H1 (cell line): Measurements from ENCODE around the gene TMPRSS9. TPM values are rescaled to one million over a fixed set of nuclear protein-coding genes. Genes with fewer than 3 reads are reported as not detected.

Experiments used
- CTCF ChIA-PET: fragments of 300-600 bp; sonication (Branson Sonifier 250); formaldehyde crosslinking; loops from one replicate; lab custom pipeline; 2021; ENCODE audit not compliant: partially characterized antibody; lab: Charles Lee
- POLR2A ChIA-PET: fragments of 300-600 bp; sonication (Branson Sonifier 250); formaldehyde crosslinking; loops from one replicate; lab custom pipeline; 2021; ENCODE audit warnings: inconsistent platforms; ENCODE audit not compliant: partially characterized antibody; lab: Charles Lee
- DNase-seq, 2 experiments: peaks; one replicate each; pipeline versions ENCODE4 v3.0.0 to v3.0.0-alpha.2; 2010 to 2022; ENCODE audit warnings: low spot score in 2 of 2, low read depth in 1 of 2, mixed read lengths in 1 of 2
- FAIRE-seq: peaks from 2 replicates; lab custom pipeline; 2011; peaks lifted over from hg19 to GRCh38; lab: Jason Lieb, UNC
- H2AFZ ChIP-seq: 2 replicates; pipeline ENCODE4 v1.8.1; 2012; ENCODE audit warnings: low read length, inconsistent platforms
- H2AK5ac ChIP-seq: 2 replicates; pipeline ENCODE4 v1.6.1; 2013; ENCODE audit warnings: low read depth, low read length
- H2BK120ac ChIP-seq: replicated peaks from 2 replicates; pipeline ENCODE3; 2013; ENCODE audit warnings: low read depth, low read length, inconsistent platforms
- H2BK12ac ChIP-seq: 2 replicates; pipeline ENCODE4 v1.6.1; 2013; ENCODE audit warnings: low read depth, low read length
- H2BK15ac ChIP-seq: 2 replicates; pipeline ENCODE4 v1.6.1; 2013; ENCODE audit warnings: low read length
- H2BK20ac ChIP-seq: 2 replicates; pipeline ENCODE4 v1.6.1; 2013; ENCODE audit warnings: low read length
- H2BK5ac ChIP-seq: 2 replicates; pipeline ENCODE4 v1.6.1; 2013; ENCODE audit warnings: low read depth, low read length
- H3K14ac ChIP-seq: 2 replicates; pipeline ENCODE4 v1.6.1; 2013; ENCODE audit warnings: inconsistent platforms; ENCODE audit not compliant: insufficient read length
- H3K18ac ChIP-seq: 2 replicates; pipeline ENCODE4 v1.6.1; 2013; ENCODE audit warnings: low read length; ENCODE audit errors: extremely low read depth
- H3K23ac ChIP-seq: 2 replicates; pipeline ENCODE4 v1.6.1; 2013; ENCODE audit warnings: inconsistent platforms; ENCODE audit not compliant: insufficient read length
- H3K23me2 ChIP-seq: 2 replicates; pipeline ENCODE4 v1.6.1; 2013; ENCODE audit warnings: low read depth, low read length
- H3K27ac ChIP-seq: 2 replicates; pipeline ENCODE4 v1.6.1; 2011; ENCODE audit warnings: low read depth, low read length, inconsistent platforms
- H3K27me3 ChIP-seq, 4 experiments: replicated peaks in 1 of 4; 1 replicate in 1 of 4; 2 replicates in 3 of 4; pipeline versions ENCODE4 v1.6.1 to v1.8.1; 2011 to 2013; ENCODE audit warnings: low read length in 3 of 4, mild to moderate bottlenecking in 3 of 4, inconsistent platforms in 2 of 4, mixed read lengths in 2 of 4, moderate library complexity in 1 of 4; ENCODE audit not compliant: control insufficient read depth in 3 of 4, insufficient read depth in 3 of 4; ENCODE audit errors: extremely low read depth in 1 of 4
- H3K36me3 ChIP-seq, 4 experiments: 2 replicates each; pipeline versions ENCODE4 v1.6.1 to v1.8.1; 2011 to 2013; ENCODE audit warnings: mild to moderate bottlenecking in 4 of 4, low read length in 3 of 4, moderate library complexity in 2 of 4, control low read depth in 1 of 4, inconsistent platforms in 1 of 4; ENCODE audit not compliant: insufficient read depth in 4 of 4, control insufficient read depth in 2 of 4
- H3K4ac ChIP-seq: replicated peaks from 2 replicates; pipeline ENCODE3; 2013; ENCODE audit warnings: low read length, low read depth, mixed read lengths, inconsistent platforms; ENCODE audit not compliant: insufficient read length
- H3K4me1 ChIP-seq, 4 experiments: replicated peaks in 1 of 4; 1 replicate in 1 of 4; 2 replicates in 3 of 4; pipeline versions ENCODE4 v1.6.1 to v1.8.1; 2011 to 2013; ENCODE audit warnings: low read length in 3 of 4, inconsistent platforms in 2 of 4, mixed read lengths in 1 of 4; ENCODE audit not compliant: insufficient read depth in 4 of 4, control insufficient read depth in 3 of 4
- H3K4me2 ChIP-seq, 2 experiments: 2 replicates each; pipeline versions ENCODE4 v1.6.1 to v1.8.1; 2011 to 2013; ENCODE audit warnings: low read depth in 2 of 2, low read length in 2 of 2, control low read depth in 1 of 2, inconsistent platforms in 1 of 2, mild to moderate bottlenecking in 1 of 2; ENCODE audit not compliant: insufficient read depth in 1 of 2
- H3K4me3 ChIP-seq, 4 experiments: fragments of 200-600, 300-600 bp in 1 of 4; sonication (generic), shearing (Covaris generic), sonication (Bioruptor Twin) in 1 of 4; 2 replicates each; pipeline versions ENCODE4 v1.5.1 to v1.8.1; 2011 to 2016; ENCODE audit warnings: low read length in 4 of 4, low read depth in 3 of 4, control low read depth in 2 of 4, inconsistent platforms in 2 of 4, mild to moderate bottlenecking in 2 of 4, mixed read lengths in 1 of 4, moderate library complexity in 1 of 4; ENCODE audit not compliant: insufficient read depth in 2 of 4; ENCODE audit errors: extremely low read depth in 1 of 4
- H3K56ac ChIP-seq: replicated peaks from 2 replicates; pipeline ENCODE3; 2013; ENCODE audit warnings: low read depth, mild to moderate bottlenecking, mixed read lengths, low read length, inconsistent platforms; ENCODE audit not compliant: insufficient read length
- H3K79me1 ChIP-seq: 2 replicates; pipeline ENCODE4 v1.6.1; 2013; ENCODE audit warnings: low read depth, low read length, control low read depth
- H3K79me2 ChIP-seq, 2 experiments: 2 replicates each; pipeline versions ENCODE4 v1.6.1 to v1.8.1; 2012 to 2013; ENCODE audit warnings: low read length in 2 of 2, mild to moderate bottlenecking in 2 of 2, inconsistent platforms in 1 of 2; ENCODE audit not compliant: insufficient read depth in 2 of 2, control insufficient read depth in 1 of 2
- H3K9ac ChIP-seq, 4 experiments: replicated peaks in 1 of 4; 1 replicate in 1 of 4; 2 replicates in 3 of 4; pipeline versions ENCODE4 v1.6.1 to v1.8.1; 2011 to 2013; ENCODE audit warnings: low read depth in 3 of 4, low read length in 3 of 4, control low read depth in 2 of 4, mild to moderate bottlenecking in 2 of 4, moderate library complexity in 2 of 4, inconsistent platforms in 1 of 4; ENCODE audit errors: extremely low read depth in 1 of 4
- H3K9me3 ChIP-seq, 2 experiments: 2 replicates each; pipeline versions ENCODE4 v1.6.1 to v1.8.1; 2012 to 2013; ENCODE audit warnings: mild to moderate bottlenecking in 2 of 2, moderate library complexity in 2 of 2, control low read depth in 1 of 2, inconsistent platforms in 1 of 2, low read depth in 1 of 2, low read length in 1 of 2, mixed read lengths in 1 of 2; ENCODE audit not compliant: insufficient read depth in 2 of 2
- H4K20me1 ChIP-seq, 2 experiments: replicated peaks in 1 of 2; 2 replicates each; pipeline versions ENCODE3 to v1.8.1; 2011 to 2013; ENCODE audit warnings: inconsistent platforms in 2 of 2, low read length in 2 of 2, mild to moderate bottlenecking in 1 of 2; ENCODE audit not compliant: insufficient read depth in 2 of 2, control insufficient read depth in 1 of 2
- H4K5ac ChIP-seq: 2 replicates; pipeline ENCODE4 v1.6.1; 2013; ENCODE audit warnings: low read length, low read depth, mixed read lengths, inconsistent platforms; ENCODE audit not compliant: insufficient read length
- H4K8ac ChIP-seq: 2 replicates; pipeline ENCODE4 v1.8.0; 2013; ENCODE audit warnings: mild to moderate bottlenecking, moderate library complexity, low read length, inconsistent platforms; ENCODE audit not compliant: insufficient read depth; ENCODE audit errors: extremely low read depth
- H4K91ac ChIP-seq: replicated peaks from 2 replicates; pipeline ENCODE3; 2013; ENCODE audit warnings: low read length, mixed read lengths, inconsistent platforms; ENCODE audit not compliant: insufficient read length
- EP300 ChIP-seq, 2 experiments: IDR thresholded peaks; 1 replicate in 1 of 2; 2 replicates in 1 of 2; pipeline ENCODE4 v1.6.1; 2011 to 2012; ENCODE audit warnings: low read depth in 2 of 2, low read length in 2 of 2, mild to moderate bottlenecking in 2 of 2, borderline replicate concordance in 1 of 2, inconsistent platforms in 1 of 2, moderate library complexity in 1 of 2
- GABPA ChIP-seq: IDR thresholded peaks from 2 replicates; pipeline ENCODE4 v1.6.1; 2011; ENCODE audit warnings: mild to moderate bottlenecking, low read length, moderate library complexity, borderline replicate concordance; ENCODE audit not compliant: insufficient read depth
- NANOG ChIP-seq: IDR thresholded peaks from 2 replicates; pipeline ENCODE4 v1.6.1; 2011; ENCODE audit warnings: low read length, low read depth, mild to moderate bottlenecking, inconsistent platforms; ENCODE audit not compliant: insufficient read depth, poor library complexity, severe bottlenecking
- RNF2 ChIP-seq: fragments of 200-900, 300-1000 bp; sonication (generic); IDR thresholded peaks from 2 replicates; pipeline ENCODE4 v1.7.1; 2016; ENCODE audit warnings: borderline replicate concordance, low read depth, mild to moderate bottlenecking, antibody characterized with exemption, low read length; ENCODE audit not compliant: poor library complexity, severe bottlenecking; ENCODE audit errors: missing control alignments
- SIRT6 ChIP-seq: IDR thresholded peaks from one replicate; pipeline ENCODE4 v1.7.1; 2012; ENCODE audit warnings: low read length, inconsistent platforms
- SIX5 ChIP-seq: IDR thresholded peaks from 2 replicates; pipeline ENCODE4 v1.6.1; 2011; ENCODE audit warnings: mild to moderate bottlenecking, low read depth, low read length
- WGBS, 2 experiments: shearing (Covaris generic) in 1 of 2; methylation state at CpG; one replicate each; pipeline versions ENCODE4 v1.1.6 to v1.1.7; 2013 to 2015; ENCODE audit warnings: low lambda C conversion rate in 2 of 2, mixed read lengths in 2 of 2, inconsistent platforms in 1 of 2, low coverage in 1 of 2, missing lambda C conversion rate in 1 of 2; ENCODE audit not compliant: insufficient replicate concordance in 2 of 2, insufficient coverage in 1 of 2, insufficient read length in 1 of 2; ENCODE audit errors: extremely low coverage in 1 of 2, missing lambda C conversion rate in 1 of 2; 5-methylcytosine and 5-hydroxymethylcytosine counted together
- polyA plus RNA-seq, 7 experiments: library from polyadenylated mRNA; depleted of rRNA in 3 of 7; stranded (reverse) in 5 of 7; unstranded in 2 of 7; fragments of >200 nt in 5 of 7; fragments of 200-250 nt in 2 of 7; gene quantifications; 1 replicate in 5 of 7; 2 replicates in 1 of 7; 4 replicates in 1 of 7; pipeline versions ENCODE4 v1.2.1 to v1.2.3, GENCODE V29; 2011 to 2013; ENCODE audit warnings: missing spikeins in 2 of 7, mixed read lengths in 2 of 7
- total RNA-seq: library from RNA; stranded (reverse); fragmentation: NEBNext Ultra II Directional; extraction: Animal tissue kit (Norgen Biotek cat#: 25700); gene quantifications from 2 replicates; pipeline ENCODE4 v1.2.1, GENCODE V29; 2021
- TF ChIP-seq, protein P1 (sequence below): IDR thresholded peaks from 2 replicates; pipeline ENCODE4 v1.6.1; 2011; ENCODE audit warnings: low read depth, mild to moderate bottlenecking, low read length; ENCODE audit not compliant: insufficient read depth

The TMPRSS9 gene
- total and polyA plus RNA-seq, 2 of the 8 experiments (the other 6 are each of a cell fraction or from before 2014, with no cell fraction given) = 0.15 to 0.19 TPM

DNA sequence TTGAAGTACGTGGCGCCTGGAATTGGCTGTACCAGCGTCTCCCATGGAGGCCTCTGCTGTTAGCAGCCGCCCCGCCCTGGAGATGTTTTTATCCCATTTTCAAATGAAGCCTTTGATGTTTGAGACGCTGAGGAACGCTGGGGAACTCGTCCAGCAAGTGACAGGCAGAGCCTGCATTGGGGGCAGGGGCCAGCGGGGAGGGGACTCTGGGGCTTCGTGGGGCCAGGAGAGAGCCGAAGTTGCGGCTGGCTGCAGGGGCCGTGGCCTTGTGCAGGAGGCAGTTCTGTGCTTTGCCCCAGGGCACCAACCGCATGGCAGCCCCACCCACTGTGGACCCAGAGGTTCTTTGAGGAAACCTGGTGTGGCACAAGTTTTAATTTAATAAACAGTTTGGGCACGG lies 18.1 kb upstream of the TMPRSS9 start:
- Histone ChIP-seq H4K91ac (no peak overlapping the region), H3K79me2 (peaks cover 0 to 6% of the 10 kb centered on the region in 2 experiments; a peak in 1 of 4 replicates), H3K4me2 (no peak overlapping the region), H3K27ac (no peak overlapping the region), H3K23me2 (no peaks in the 10 kb centered on the region), H3K4me3 (no peak overlapping the region), H3K4ac (no peak overlapping the region), H3K4me1 (peaks cover 0 to 3% (median 1%) of the 10 kb centered on the region in 4 experiments; a peak in 3 of 7 replicates), H3K27me3 (no peaks in the 10 kb centered on the region), H3K14ac (no peak overlapping the region), H3K79me1 (peaks cover 10% of the 10 kb centered on the region; the same call in 1 of the 2 replicates), H4K20me1 (peaks cover 8 to 14% of the 10 kb centered on the region in 2 experiments), H2BK5ac (no peak overlapping the region), H3K18ac (no peak overlapping the region), H3K23ac (no peak overlapping the region), H2BK20ac (no peak overlapping the region), H2BK15ac (no peak overlapping the region), H2AFZ (no peak overlapping the region), H4K8ac (no peak overlapping the region), H3K36me3 (peaks cover 2 to 23% (median 6%) of the 10 kb centered on the region in 4 experiments; a peak in 2 of 8 replicates), H2AK5ac (no peak overlapping the region), H3K9me3 (no peaks in the 10 kb centered on the region), H3K9ac (no peak overlapping the region), H2BK12ac (no peak overlapping the region), H3K56ac (no peak overlapping the region), H4K5ac (no peak overlapping the region), H2BK120ac (no peak overlapping the region)
- ChIA-PET CTCF (no interaction called here), POLR2A (no interaction called here)
- 87% methylated on average over 10 of the region's 15 CpGs; no CpG with 5 or more reads in 1 of the 2 experiments for WGBS, 2 experiments
- DNase-seq = no peak
- no peak for FAIRE-seq
- TF ChIP-seq RNF2 (no peak), SIX5 (no peak), EP300 (IDR thresholded peaks at IDR 0.05; ENCODE audit: borderline replicate concordance in 1 of 2, low read depth in 2 of 2, low read length in 2 of 2) (no peak), SIRT6 (no peak), NANOG (no peak), GABPA (no peak)
- TF ChIP-seq, protein P1, sequence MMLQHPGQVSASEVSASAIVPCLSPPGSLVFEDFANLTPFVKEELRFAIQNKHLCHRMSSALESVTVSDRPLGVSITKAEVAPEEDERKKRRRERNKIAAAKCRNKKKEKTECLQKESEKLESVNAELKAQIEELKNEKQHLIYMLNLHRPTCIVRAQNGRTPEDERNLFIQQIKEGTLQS = no peak
